CD4-positive, alpha-beta T cell treated with Interleukin-17A for 4 hours (primary cell): ENCODE results near the gene SPATA6.
"Not testable (repeated sequence)": the region's sequence is repeated elsewhere in the genome, so short reads cannot be mapped to it uniquely, and the experiment has no call there.

Experiments
- DNase-seq: peaks from one replicate; pipeline ENCODE4 v3.0.0-alpha.2; 2020; ENCODE audit warnings: mixed read lengths

Gene SPATA6

GRCh38 chr1:48450505-48450904 lies 21.5 kb downstream of the SPATA6 start:
- DNase-seq: no peak

- DNase-seq: no peak
These were observed 23.1 kb downstream of the SPATA6 start for GRCh38 chr1:48448932-48449331.

- not testable (repeated sequence) for DNase-seq
These were observed 27.8 kb downstream of the SPATA6 start for GRCh38 chr1:48444186-48444585.

GRCh38 chr1:48442864-48443619 lies 29.0 kb downstream of the SPATA6 start:
- DNase-seq: no peak

GRCh38 chr1:48440786-48441185 lies 31.2 kb downstream of the SPATA6 start:
- DNase-seq: not testable (repeated sequence)

- DNase-seq: no peak
These were observed 32.6 kb downstream of the SPATA6 start for GRCh38 chr1:48439380-48439779.

- DNase-seq: not testable (repeated sequence)
These were observed 34.6 kb downstream of the SPATA6 start for GRCh38 chr1:48437379-48437778.

GRCh38 chr1:48435312-48436002 lies 36.5 kb downstream of the SPATA6 start:
- not testable (repeated sequence) for DNase-seq

- DNase-seq: no peak
These were observed 41.2 kb downstream of the SPATA6 start for GRCh38 chr1:48430832-48431231.

- DNase-seq: no peak
These were observed 50.0 kb downstream of the SPATA6 start for GRCh38 chr1:48422009-48422408.

GRCh38 chr1:48418742-48419141 lies 53.3 kb downstream of the SPATA6 start:
- DNase-seq: no peak

- DNase-seq: no peak
These were observed 57.0 kb downstream of the SPATA6 start for GRCh38 chr1:48415050-48415449.

- DNase-seq: no peak
These were observed 57.7 kb downstream of the SPATA6 start for GRCh38 chr1:48414264-48414663.

GRCh38 chr1:48405940-48406339 lies 66.1 kb downstream of the SPATA6 start:
- no peak for DNase-seq

- DNase-seq: no peak
These were observed 66.6 kb downstream of the SPATA6 start for GRCh38 chr1:48405400-48405799.

GRCh38 chr1:48402599-48402998 lies 69.4 kb downstream of the SPATA6 start:
- DNase-seq: no peak

- no peak for DNase-seq
These were observed 75.8 kb downstream of the SPATA6 start for GRCh38 chr1:48396208-48396607.

GRCh38 chr1:48391926-48392325 lies 80.1 kb downstream of the SPATA6 start:
- DNase-seq: no peak

GRCh38 chr1:48387409-48387808 lies 84.6 kb downstream of the SPATA6 start:
- no peak for DNase-seq

GRCh38 chr1:48374785-48375184 lies 97.2 kb downstream of the SPATA6 start:
- DNase-seq: no peak

- DNase-seq: no peak
These were observed 100.4 kb downstream of the SPATA6 start for GRCh38 chr1:48371598-48371997.

GRCh38 chr1:48362901-48363300 lies 109.1 kb downstream of the SPATA6 start:
- no peak for DNase-seq

GRCh38 chr1:48356901-48357300 lies 115.1 kb downstream of the SPATA6 start:
- DNase-seq: no peak

GRCh38 chr1:48344373-48344772 lies 127.6 kb downstream of the SPATA6 start:
- DNase-seq: no peak
